NCI-H345 treated with DMSO at 0.1 percent for 48 hours (cell line): ENCODE measurements around the gene KIR2DL1.
"Not testable (repeated sequence)": the region's sequence is repeated elsewhere in the genome, so short reads cannot be mapped to it uniquely, and the experiment has no call there.

Source experiments
- DNase-seq: peaks from one replicate; lab custom pipeline; 2025; ENCODE audit not compliant: unreplicated experiment; lab: John Stamatoyannopoulos, UW

The KIR2DL1 gene

GRCh38 chr19:54769646-54770045 is at the start of gene KIR2DL1:
Gene KIR2DL1, plus strand, starts transcription at chr19:54769793. Its CDS starts 58 bp downstream, at chr19:54769851.
- DNase-seq, result not testable (repeated sequence)

GRCh38 chr19:54724142-54724541 is 45.5 kb upstream of the KIR2DL1 start, which contains the start of gene KIR3DL3:
Gene KIR3DL3, plus strand, starts transcription at chr19:54724442. Its CDS starts 55 bp downstream, at chr19:54724497.
- DNase-seq, result no peak

GRCh38 chr19:54724644-54725043 is 44.9 kb upstream of the KIR2DL1 start:
- DNase-seq, result no peak

GRCh38 chr19:54725321-54725720 is 44.3 kb upstream of the KIR2DL1 start:
- no peak for DNase-seq

GRCh38 chr19:54727562-54727961 is 42.0 kb upstream of the KIR2DL1 start:
- DNase-seq, result no peak

GRCh38 chr19:54728167-54728566 is 41.4 kb upstream of the KIR2DL1 start:
- no peak for DNase-seq

GRCh38 chr19:54729416-54730188 is 40.0 kb upstream of the KIR2DL1 start:
- DNase-seq, result no peak

- no peak for DNase-seq
Observed at GRCh38 chr19:54731191-54731590, 38.4 kb upstream of the KIR2DL1 start.

GRCh38 chr19:54738306-54738705 is 31.3 kb upstream of the KIR2DL1 start, which contains the start of gene KIR2DL3:
Gene KIR2DL3, plus strand, starts transcription at chr19:54738513. Its CDS starts 33 bp downstream, at chr19:54738546.
- DNase-seq, result not testable (repeated sequence)

GRCh38 chr19:54738715-54739114 is 30.9 kb upstream of the KIR2DL1 start:
- DNase-seq, result no peak

GRCh38 chr19:54739587-54740497 is 29.8 kb upstream of the KIR2DL1 start:
- DNase-seq, result no peak

- DNase-seq, result not testable (repeated sequence)
Observed at GRCh38 chr19:54741950-54742349, 27.6 kb upstream of the KIR2DL1 start.

- not testable (repeated sequence) for DNase-seq
Observed at GRCh38 chr19:54744080-54744479, 25.5 kb upstream of the KIR2DL1 start.

- DNase-seq, result not testable (repeated sequence)
Observed at GRCh38 chr19:54747614-54748322, 21.8 kb upstream of the KIR2DL1 start.

GRCh38 chr19:54750276-54750675 is 19.3 kb upstream of the KIR2DL1 start:
- DNase-seq, result not testable (repeated sequence)

GRCh38 chr19:54756204-54757110 is 13.1 kb upstream of the KIR2DL1 start:
- DNase-seq, result not testable (repeated sequence)

- DNase-seq, result not testable (repeated sequence)
Observed at GRCh38 chr19:54758577-54758976, 11.0 kb upstream of the KIR2DL1 start.

- DNase-seq, result not testable (repeated sequence)
Observed at GRCh38 chr19:54764219-54764618, 5.4 kb upstream of the KIR2DL1 start.

GRCh38 chr19:54766464-54766863 is 3.1 kb upstream of the KIR2DL1 start:
- not testable (repeated sequence) for DNase-seq

GRCh38 chr19:54770511-54770910 is 918 bp downstream of the KIR2DL1 start:
- not testable (repeated sequence) for DNase-seq
